ENCODE measurements around the gene DHX34.

DNA sequence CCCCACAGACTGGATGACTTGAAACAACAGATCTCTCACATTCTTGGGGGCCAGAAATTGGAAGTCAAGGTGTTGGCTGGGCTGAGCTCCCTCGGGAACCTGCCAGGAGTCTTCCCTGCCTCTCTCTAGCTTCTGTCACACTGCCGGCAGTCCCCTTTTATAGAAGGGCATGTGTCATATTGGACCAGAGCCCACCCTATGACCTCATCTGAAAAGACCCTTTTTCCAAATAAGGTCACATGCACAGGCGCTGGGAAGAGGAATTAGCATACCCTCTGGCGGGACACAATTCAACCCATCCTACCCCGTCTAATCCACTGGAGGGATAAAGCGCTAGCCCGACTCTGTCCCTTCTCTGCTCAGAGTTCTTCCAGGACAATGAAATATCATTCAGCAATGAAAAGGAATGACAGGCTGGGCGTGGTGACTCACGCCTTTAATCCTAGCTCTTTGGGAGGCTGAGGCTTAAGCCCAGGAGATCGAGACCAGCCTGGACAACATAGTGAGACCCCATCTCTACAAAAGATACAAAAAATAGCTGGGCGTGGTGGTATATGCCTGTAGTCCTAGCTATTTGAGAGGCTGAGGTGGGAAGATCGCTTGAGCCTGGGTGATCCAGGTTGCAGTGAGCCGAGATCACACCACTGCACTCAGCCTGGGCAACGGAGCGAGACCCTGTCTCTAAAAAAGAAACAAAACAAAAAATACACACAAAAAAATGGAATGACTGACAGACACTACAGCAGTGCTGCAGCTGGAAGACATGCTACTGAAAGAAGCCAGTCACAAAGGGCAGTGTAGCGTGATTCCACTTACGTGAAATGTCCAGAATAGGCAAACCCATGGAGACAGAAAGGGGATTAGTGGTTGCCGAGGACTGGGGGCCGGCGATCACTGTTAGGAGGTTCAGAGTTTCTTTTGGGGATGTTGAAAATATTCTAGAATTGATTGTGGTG lies 41.7 kb downstream of the DHX34 start:
- TF ChIP-seq CTCF (IDR thresholded peaks at IDR 0.05) (no peak), JUND (IDR thresholded peaks at IDR 0.05) (no peak), TAF1 (IDR thresholded peaks at IDR 0.05; ENCODE audit: borderline replicate concordance, low read depth, low read length) (no peak), YY1 (IDR thresholded peaks at IDR 0.05; ENCODE audit: low read depth) (no peak), TEAD4 (IDR thresholded peaks at IDR 0.05; ENCODE audit: borderline replicate concordance, insufficient read depth) (no peak)
